Brain microvascular endothelial cell (primary cell): ENCODE data around the gene ZFR.

Experiments used
- DNase-seq: peaks from one replicate; pipeline ENCODE4 v3.0.0-alpha.2; 2020
- H3K27ac ChIP-seq: fragments of 250-450 bp; sonication (Bioruptor Pico); 2 replicates; pipeline ENCODE4 v1.5.1; 2020; ENCODE audit warnings: mild to moderate bottlenecking, moderate library complexity
- H3K27me3 ChIP-seq: fragments of 250-450 bp; sonication (Bioruptor Pico); replicated peaks from 2 replicates; pipeline ENCODE4 v1.5.1; 2020; ENCODE audit warnings: mild to moderate bottlenecking
- H3K36me3 ChIP-seq: fragments of 250-450 bp; sonication (Bioruptor Pico); replicated peaks from 2 replicates; pipeline ENCODE4 v1.5.1; 2020; ENCODE audit warnings: mild to moderate bottlenecking
- H3K4me3 ChIP-seq: 2 replicates; pipeline ENCODE4 v1.5.1; 2011; ENCODE audit warnings: low read depth, mild to moderate bottlenecking, control low read depth, low read length, moderate library complexity
- in situ Hi-C: cut with HindIII; loops from 2 replicates; pipeline ENCODE4 v1.10.0; 2017; ENCODE audit warnings: low sequenced_read_pairs, low pct_ligation_motif_present
- TF ChIP-seq, protein P1 (sequence below): IDR thresholded peaks from 2 replicates; pipeline ENCODE4 v1.5.1; 2011; ENCODE audit warnings: low read depth, mild to moderate bottlenecking, moderate library complexity, low read length, control low read depth, inconsistent platforms; ENCODE audit errors: missing control alignments

The ZFR gene

GRCh38 chr5:32360906-32361305 lies 83.6 kb downstream of the ZFR start:
- H3K27ac ChIP-seq: no peak overlapping the region
- H3K27me3 ChIP-seq: no peaks in the 10 kb centered on the region
- TF ChIP-seq, protein P1, sequence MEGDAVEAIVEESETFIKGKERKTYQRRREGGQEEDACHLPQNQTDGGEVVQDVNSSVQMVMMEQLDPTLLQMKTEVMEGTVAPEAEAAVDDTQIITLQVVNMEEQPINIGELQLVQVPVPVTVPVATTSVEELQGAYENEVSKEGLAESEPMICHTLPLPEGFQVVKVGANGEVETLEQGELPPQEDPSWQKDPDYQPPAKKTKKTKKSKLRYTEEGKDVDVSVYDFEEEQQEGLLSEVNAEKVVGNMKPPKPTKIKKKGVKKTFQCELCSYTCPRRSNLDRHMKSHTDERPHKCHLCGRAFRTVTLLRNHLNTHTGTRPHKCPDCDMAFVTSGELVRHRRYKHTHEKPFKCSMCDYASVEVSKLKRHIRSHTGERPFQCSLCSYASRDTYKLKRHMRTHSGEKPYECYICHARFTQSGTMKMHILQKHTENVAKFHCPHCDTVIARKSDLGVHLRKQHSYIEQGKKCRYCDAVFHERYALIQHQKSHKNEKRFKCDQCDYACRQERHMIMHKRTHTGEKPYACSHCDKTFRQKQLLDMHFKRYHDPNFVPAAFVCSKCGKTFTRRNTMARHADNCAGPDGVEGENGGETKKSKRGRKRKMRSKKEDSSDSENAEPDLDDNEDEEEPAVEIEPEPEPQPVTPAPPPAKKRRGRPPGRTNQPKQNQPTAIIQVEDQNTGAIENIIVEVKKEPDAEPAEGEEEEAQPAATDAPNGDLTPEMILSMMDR: no peak
- H3K4me3 ChIP-seq: no peak overlapping the region
- in situ Hi-C loops: no loop called here
- H3K36me3 ChIP-seq: peaks cover 29% of the 10 kb centered on the region
- no peak for DNase-seq

- in situ Hi-C loops: no loop called here
- H3K4me3 ChIP-seq: no peak overlapping the region
- H3K27ac ChIP-seq: no peak overlapping the region
- TF ChIP-seq, protein P1: no peak
- no peaks in the 10 kb centered on the region for H3K27me3 ChIP-seq
- DNase-seq: no peak
- H3K36me3 ChIP-seq: peaks cover 30% of the 10 kb centered on the region
Measured at GRCh38 chr5:32358611-32359010, 85.9 kb downstream of the ZFR start.

DNA sequence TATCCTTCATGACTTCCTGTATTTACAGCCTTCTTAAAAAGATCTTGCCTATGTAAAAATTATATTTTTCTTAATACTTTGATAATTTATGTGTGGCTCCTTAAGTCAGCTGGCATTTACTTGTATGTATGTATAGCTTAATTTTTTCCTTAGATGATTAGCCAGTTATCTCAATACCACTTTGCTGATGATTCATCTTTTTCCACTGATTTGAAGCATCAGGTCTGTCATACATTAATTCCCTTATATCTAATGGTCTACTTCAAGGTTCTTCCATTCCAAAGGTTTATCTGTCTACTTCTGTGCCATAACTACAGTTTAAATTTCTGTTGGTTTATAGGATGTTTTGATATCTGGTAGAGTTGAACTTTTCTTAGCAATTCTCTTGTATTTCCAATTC lies 86.9 kb downstream of the ZFR start:
- no peak overlapping the region for H3K27ac ChIP-seq
- in situ Hi-C loops: no loop called here
- TF ChIP-seq, protein P1: no peak
- no peaks in the 10 kb centered on the region for H3K27me3 ChIP-seq
- H3K4me3 ChIP-seq: no peak overlapping the region
- no peak for DNase-seq
- peaks cover 29% of the 10 kb centered on the region for H3K36me3 ChIP-seq

- Histone ChIP-seq H3K4me3 (no peak overlapping the region), H3K36me3 (peaks cover 21% of the 10 kb centered on the region), H3K27me3 (no peaks in the 10 kb centered on the region), H3K27ac (no peak overlapping the region)
- TF ChIP-seq, protein P1: no peak
- DNase-seq: no peak
- in situ Hi-C loops: no loop called here
Measured at GRCh38 chr5:32355686-32356085, 88.9 kb downstream of the ZFR start.

- H3K27ac ChIP-seq: no peak overlapping the region
- no peaks in the 10 kb centered on the region for H3K27me3 ChIP-seq
- no peak for DNase-seq
- TF ChIP-seq, protein P1: no peak
- H3K4me3 ChIP-seq: no peak overlapping the region
- peaks cover 16% of the 10 kb centered on the region for H3K36me3 ChIP-seq
- in situ Hi-C loops: no loop called here
Measured at GRCh38 chr5:32353420-32353819, 91.1 kb downstream of the ZFR start.

DNA sequence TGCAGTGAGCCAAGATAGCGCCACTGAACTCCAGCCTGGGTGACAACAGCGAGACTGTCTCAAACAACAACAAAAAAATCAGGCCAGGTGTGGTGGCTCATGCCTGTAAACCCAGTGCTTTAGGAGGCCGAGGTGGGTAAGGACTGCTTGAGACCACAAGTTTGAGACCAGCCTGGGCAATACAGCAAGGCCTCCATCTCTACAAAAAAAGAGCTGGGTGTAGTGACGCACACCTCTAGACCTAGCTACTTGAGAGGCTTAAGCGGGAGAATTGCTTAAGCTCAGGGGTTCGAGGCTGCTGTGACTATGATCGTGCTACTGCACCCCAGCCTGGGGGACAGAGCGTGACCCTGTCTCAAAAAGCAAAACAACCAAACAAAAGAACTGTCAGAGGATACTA lies 91.9 kb downstream of the ZFR start:
- peaks cover 16% of the 10 kb centered on the region for H3K36me3 ChIP-seq
- in situ Hi-C loops: no loop called here
- DNase-seq: no peak
- no peak overlapping the region for H3K4me3 ChIP-seq
- H3K27ac ChIP-seq: no peak overlapping the region
- TF ChIP-seq, protein P1: no peak
- H3K27me3 ChIP-seq: no peaks in the 10 kb centered on the region
